Caco-2 (cell line): Measurements from ENCODE around the gene GASK1A. TPM values are rescaled to one million over a fixed set of nuclear protein-coding genes. Genes with fewer than 3 reads are reported as not detected.

Experiments used
- BruUV-seq: library from RNA; stranded (reverse); fragments of 400-500 nt; replicated peaks from 2 replicates; lab custom pipeline; 2021; lab: Mats Ljungman, UMichigan
- CTCF ChIA-PET: fragments of 300-600 bp; sonication (Branson Sonifier 250); formaldehyde crosslinking; loops from one replicate; lab custom pipeline; 2022; ENCODE audit warnings: antibody characterized with exemption; lab: Charles Lee
- POLR2A ChIA-PET: fragments of 300-600 bp; sonication (Branson Sonifier 250); formaldehyde crosslinking; loops from one replicate; lab custom pipeline; 2022; ENCODE audit warnings: antibody characterized with exemption; lab: Charles Lee
- DNase-seq, 2 experiments: peaks; one replicate each; pipeline versions ENCODE4 v3.0.0 to v3.0.0-alpha.2; 2020 to 2022
- H3K27me3 ChIP-seq: replicated peaks from 2 replicates; pipeline ENCODE4 v1.6.0; 2011; ENCODE audit warnings: low read length; ENCODE audit not compliant: control insufficient read depth, insufficient read depth
- H3K36me3 ChIP-seq: 2 replicates; pipeline ENCODE4 v1.5.1; 2011; ENCODE audit warnings: low read length; ENCODE audit not compliant: control insufficient read depth, insufficient read depth
- H3K4me1 ChIP-seq: fragments of 250-450 bp; sonication (Bioruptor Pico); 2 replicates; pipeline ENCODE4 v1.5.1; 2020; ENCODE audit warnings: mild to moderate bottlenecking
- H3K4me3 ChIP-seq: 2 replicates; pipeline ENCODE4 v1.5.1; 2011; ENCODE audit warnings: low read depth, mild to moderate bottlenecking, control low read depth, low read length
- H3K9me3 ChIP-seq: fragments of 250-450 bp; sonication (Bioruptor Pico); 2 replicates; pipeline ENCODE4 v1.5.1; 2020; ENCODE audit warnings: mild to moderate bottlenecking, moderate library complexity
- H3K27ac Mint-ChIP-seq: one replicate; pipeline ENCODE4 v1.8.0; 2022; ENCODE audit warnings: mixed read lengths; ENCODE audit not compliant: unreplicated experiment
- H3K27me3 Mint-ChIP-seq: one replicate; pipeline ENCODE4 v1.8.0; 2022; ENCODE audit warnings: mixed read lengths; ENCODE audit not compliant: insufficient read depth, unreplicated experiment
- H3K36me3 Mint-ChIP-seq: one replicate; pipeline ENCODE4 v1.8.0; 2022; ENCODE audit warnings: mild to moderate bottlenecking, mixed read lengths; ENCODE audit not compliant: insufficient read depth, unreplicated experiment
- H3K4me1 Mint-ChIP-seq: one replicate; pipeline ENCODE4 v1.8.0; 2022; ENCODE audit warnings: low read depth, mixed read lengths; ENCODE audit not compliant: unreplicated experiment
- H3K4me3 Mint-ChIP-seq: one replicate; pipeline ENCODE4 v1.8.0; 2022; ENCODE audit warnings: mild to moderate bottlenecking, moderate library complexity, mixed read lengths; ENCODE audit not compliant: unreplicated experiment
- H3K9me3 Mint-ChIP-seq: one replicate; pipeline ENCODE4 v1.8.0; 2022; ENCODE audit warnings: mixed read lengths; ENCODE audit not compliant: unreplicated experiment
- intact Hi-C: fragments of 100-400 bp; cut with micrococcal nuclease; formaldehyde crosslinking; loops from one replicate; pipeline ENCODE4 v1.10.0; 2022; ENCODE audit not compliant: unreplicated experiment
- total RNA-seq: library from RNA; stranded (reverse); gene quantifications from 2 replicates; pipeline ENCODE4 v1.2.3, GENCODE V29; 2022
- TF ChIP-seq, protein P1 (sequence below), 2 experiments: fragments of 200-600 bp in 1 of 2; IDR thresholded peaks; 1 replicate in 1 of 2; 2 replicates in 1 of 2; pipeline versions ENCODE4 v1.5.1 to v1.8.0; 2011 to 2022; ENCODE audit warnings: antibody characterized with exemption in 1 of 2, control low read depth in 1 of 2, inconsistent platforms in 1 of 2, low read depth in 1 of 2, low read length in 1 of 2, mild to moderate bottlenecking in 1 of 2, moderate library complexity in 1 of 2; ENCODE audit not compliant: insufficient read depth in 1 of 2, severe bottlenecking in 1 of 2, unreplicated experiment in 1 of 2

The GASK1A gene
- total RNA-seq, 1 experiment from 2014 or later: 0.16 TPM

DNA sequence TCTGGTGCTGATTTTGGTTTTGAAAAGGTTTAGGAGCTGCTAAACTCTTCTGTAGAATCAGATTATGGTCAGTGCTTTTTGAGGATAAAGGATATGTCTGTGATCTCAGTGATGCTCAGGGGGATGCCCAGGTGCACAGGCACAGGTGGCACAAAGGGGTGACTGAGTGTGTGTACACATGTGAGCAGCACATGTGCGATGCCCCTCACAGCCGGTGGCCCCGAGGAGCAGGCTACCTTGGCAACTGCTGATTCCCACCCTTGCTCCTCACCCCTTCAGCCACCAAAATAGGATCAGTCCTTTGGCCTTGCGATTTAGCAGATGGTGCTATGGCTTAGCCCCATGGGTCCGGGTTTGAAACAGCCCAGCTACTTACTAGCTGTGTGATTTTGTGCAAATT, 75.6 kb downstream of the GASK1A start:
- intact Hi-C loops: no loop called here
- Mint-ChIP-seq H3K27me3 (peaks cover 13% of the 10 kb centered on the region), H3K4me3 (no peak overlapping the region), H3K36me3 (no peaks in the 10 kb centered on the region), H3K9me3 (peaks cover 7% of the 10 kb centered on the region), H3K4me1 (no peaks in the 10 kb centered on the region), H3K27ac (no peak overlapping the region)
- H3K4me1 ChIP-seq: no peaks in the 10 kb centered on the region
- POLR2A ChIA-PET: no interaction called here
- 0 out of 2 replicates have a peak, but pooled peaks cover 2% of the 10 kb centered on the region for H3K9me3 ChIP-seq
- H3K36me3 ChIP-seq: no peaks in the 10 kb centered on the region
- BruUV-seq: no TSS peak
- no peak for DNase-seq
- TF ChIP-seq, protein P1, sequence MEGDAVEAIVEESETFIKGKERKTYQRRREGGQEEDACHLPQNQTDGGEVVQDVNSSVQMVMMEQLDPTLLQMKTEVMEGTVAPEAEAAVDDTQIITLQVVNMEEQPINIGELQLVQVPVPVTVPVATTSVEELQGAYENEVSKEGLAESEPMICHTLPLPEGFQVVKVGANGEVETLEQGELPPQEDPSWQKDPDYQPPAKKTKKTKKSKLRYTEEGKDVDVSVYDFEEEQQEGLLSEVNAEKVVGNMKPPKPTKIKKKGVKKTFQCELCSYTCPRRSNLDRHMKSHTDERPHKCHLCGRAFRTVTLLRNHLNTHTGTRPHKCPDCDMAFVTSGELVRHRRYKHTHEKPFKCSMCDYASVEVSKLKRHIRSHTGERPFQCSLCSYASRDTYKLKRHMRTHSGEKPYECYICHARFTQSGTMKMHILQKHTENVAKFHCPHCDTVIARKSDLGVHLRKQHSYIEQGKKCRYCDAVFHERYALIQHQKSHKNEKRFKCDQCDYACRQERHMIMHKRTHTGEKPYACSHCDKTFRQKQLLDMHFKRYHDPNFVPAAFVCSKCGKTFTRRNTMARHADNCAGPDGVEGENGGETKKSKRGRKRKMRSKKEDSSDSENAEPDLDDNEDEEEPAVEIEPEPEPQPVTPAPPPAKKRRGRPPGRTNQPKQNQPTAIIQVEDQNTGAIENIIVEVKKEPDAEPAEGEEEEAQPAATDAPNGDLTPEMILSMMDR (IDR thresholded peaks at IDR 0.05; ENCODE audit: insufficient read depth in 1 of 2, low read depth in 1 of 2, low read length in 1 of 2, severe bottlenecking in 1 of 2, unreplicated experiment in 1 of 2): no peak
- CTCF ChIA-PET: no interaction called here
- H3K27me3 ChIP-seq: 0 out of 2 replicates have a peak, but pooled peaks cover 1% of the 10 kb centered on the region
- H3K4me3 ChIP-seq: no peak overlapping the region

DNA sequence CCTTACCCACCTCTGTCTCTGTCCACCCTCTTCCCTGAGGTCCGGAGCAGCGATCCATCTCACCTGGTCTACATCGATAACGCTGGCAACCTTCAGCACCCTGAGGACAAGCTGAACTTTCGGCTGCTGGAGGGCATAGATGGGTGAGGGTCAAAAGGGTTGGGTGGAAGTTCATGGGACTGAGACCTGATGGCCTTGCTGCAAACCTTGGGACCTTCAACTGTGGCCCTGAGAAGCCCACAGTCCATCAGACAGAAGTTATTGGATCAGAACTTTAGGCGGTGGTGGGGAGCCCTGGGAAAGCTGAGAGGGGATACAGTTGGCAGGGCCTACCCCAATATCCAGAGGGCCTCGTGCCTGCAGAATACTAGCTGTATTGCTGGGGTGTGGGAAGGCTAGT, 76.3 kb downstream of the GASK1A start:
- H3K4me1 Mint-ChIP-seq: no peaks in the 10 kb centered on the region
- ChIA-PET CTCF (no interaction called here), POLR2A (no interaction called here)
- no peak overlapping the region for H3K4me3 ChIP-seq
- BruUV-seq: no TSS peak
- TF ChIP-seq, protein P1 (IDR thresholded peaks at IDR 0.05; ENCODE audit: insufficient read depth in 1 of 2, low read depth in 1 of 2, low read length in 1 of 2, severe bottlenecking in 1 of 2, unreplicated experiment in 1 of 2): no peak
- 0 out of 2 replicates have a peak, but pooled peaks cover 1% of the 10 kb centered on the region for H3K27me3 ChIP-seq
- intact Hi-C loops: no loop called here
- no peak overlapping the region for H3K27ac Mint-ChIP-seq
- 0 out of 2 replicates have a peak, but pooled peaks cover 2% of the 10 kb centered on the region for H3K9me3 ChIP-seq
- no peak for DNase-seq
- H3K36me3 Mint-ChIP-seq: no peaks in the 10 kb centered on the region
- H3K9me3 Mint-ChIP-seq: peaks cover 5% of the 10 kb centered on the region
- no peaks in the 10 kb centered on the region for H3K4me1 ChIP-seq
- no peak overlapping the region for H3K4me3 Mint-ChIP-seq
- H3K27me3 Mint-ChIP-seq: peaks cover 13% of the 10 kb centered on the region
- no peaks in the 10 kb centered on the region for H3K36me3 ChIP-seq

DNA sequence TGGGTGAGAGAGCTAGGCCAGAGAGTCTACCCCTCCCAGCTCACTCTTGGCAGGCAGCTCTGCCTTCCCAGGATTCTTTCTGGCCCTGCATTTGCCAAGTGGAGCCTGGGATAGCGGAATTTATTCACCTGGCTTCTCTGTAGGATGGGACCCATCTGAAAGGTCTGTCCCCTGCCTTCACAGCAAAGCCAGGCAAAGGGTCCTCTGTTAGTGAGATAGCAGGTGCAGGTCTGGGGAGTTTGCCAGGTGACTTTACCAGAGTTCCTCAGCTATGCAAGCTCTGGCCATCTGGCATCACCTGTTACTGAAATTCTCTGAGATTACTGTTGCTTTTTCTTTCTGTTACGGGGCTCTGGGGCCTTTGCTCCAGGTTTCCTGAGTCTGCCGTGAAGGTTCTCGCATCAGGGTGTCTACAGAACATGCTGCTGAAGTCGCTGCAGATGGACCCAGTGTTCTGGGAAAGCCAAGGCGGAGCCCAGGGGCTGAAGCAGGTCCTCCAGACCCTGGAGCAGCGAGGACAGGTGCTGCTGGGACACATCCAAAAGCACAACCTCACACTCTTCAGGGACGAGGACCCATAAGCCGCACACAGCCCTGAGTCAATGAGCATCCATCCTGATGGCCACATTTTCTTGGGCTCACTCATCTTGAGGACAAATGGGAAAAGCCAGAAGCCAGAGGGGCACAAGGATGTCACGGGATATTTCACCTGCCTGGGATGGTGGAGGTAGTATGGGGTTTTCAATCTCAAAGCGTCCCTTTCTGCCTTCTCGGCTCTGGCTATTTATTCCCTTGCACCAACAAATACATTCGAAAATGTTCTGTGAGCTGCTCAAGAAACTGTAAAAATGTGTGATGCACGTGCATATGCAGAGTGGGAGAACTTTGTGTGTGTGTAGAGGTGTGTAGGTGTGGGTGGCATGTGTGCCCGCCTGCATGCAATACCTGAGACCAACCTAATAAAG, 77.0 kb downstream of the GASK1A start:
- CTCF ChIA-PET: no interaction called here
- peaks cover 10% of the 10 kb centered on the region for H3K27me3 Mint-ChIP-seq
- H3K4me3 Mint-ChIP-seq: no peak overlapping the region
- no peaks in the 10 kb centered on the region for H3K36me3 Mint-ChIP-seq
- H3K4me1 ChIP-seq: no peaks in the 10 kb centered on the region
- H3K9me3 Mint-ChIP-seq: no peaks in the 10 kb centered on the region
- intact Hi-C loops: no loop called here
- no TSS peak for BruUV-seq
- no peaks in the 10 kb centered on the region for H3K4me1 Mint-ChIP-seq
- no peak overlapping the region for H3K27ac Mint-ChIP-seq
- DNase-seq: no peak
- H3K4me3 ChIP-seq: no peak overlapping the region
- POLR2A ChIA-PET: no interaction called here
- TF ChIP-seq, protein P1 (IDR thresholded peaks at IDR 0.05; ENCODE audit: insufficient read depth in 1 of 2, low read depth in 1 of 2, low read length in 1 of 2, severe bottlenecking in 1 of 2, unreplicated experiment in 1 of 2): no peak
- no peaks in the 10 kb centered on the region for H3K36me3 ChIP-seq
- H3K9me3 ChIP-seq: no peaks in the 10 kb centered on the region
- 0 out of 2 replicates have a peak, but pooled peaks cover 1% of the 10 kb centered on the region for H3K27me3 ChIP-seq
